H1 (cell line): ENCODE data around the gene CLMP. TPM values are rescaled to one million over a fixed set of nuclear protein-coding genes. Genes with fewer than 3 reads are reported as not detected.

Experiments
- CTCF ChIA-PET: fragments of 300-600 bp; sonication (Branson Sonifier 250); formaldehyde crosslinking; loops from one replicate; lab custom pipeline; 2021; ENCODE audit not compliant: partially characterized antibody; lab: Charles Lee
- POLR2A ChIA-PET: fragments of 300-600 bp; sonication (Branson Sonifier 250); formaldehyde crosslinking; loops from one replicate; lab custom pipeline; 2021; ENCODE audit warnings: inconsistent platforms; ENCODE audit not compliant: partially characterized antibody; lab: Charles Lee
- DNase-seq, 2 experiments: peaks; one replicate each; pipeline versions ENCODE4 v3.0.0 to v3.0.0-alpha.2; 2010 to 2022; ENCODE audit warnings: low spot score in 2 of 2, low read depth in 1 of 2, mixed read lengths in 1 of 2
- FAIRE-seq: peaks from 2 replicates; lab custom pipeline; 2011; peaks lifted over from hg19 to GRCh38; lab: Jason Lieb, UNC
- H2AFZ ChIP-seq: 2 replicates; pipeline ENCODE4 v1.8.1; 2012; ENCODE audit warnings: low read length, inconsistent platforms
- H2AK5ac ChIP-seq: 2 replicates; pipeline ENCODE4 v1.6.1; 2013; ENCODE audit warnings: low read depth, low read length
- H2BK120ac ChIP-seq: replicated peaks from 2 replicates; pipeline ENCODE3; 2013; ENCODE audit warnings: low read depth, low read length, inconsistent platforms
- H2BK12ac ChIP-seq: 2 replicates; pipeline ENCODE4 v1.6.1; 2013; ENCODE audit warnings: low read depth, low read length
- H2BK15ac ChIP-seq: 2 replicates; pipeline ENCODE4 v1.6.1; 2013; ENCODE audit warnings: low read length
- H2BK20ac ChIP-seq: 2 replicates; pipeline ENCODE4 v1.6.1; 2013; ENCODE audit warnings: low read length
- H2BK5ac ChIP-seq: 2 replicates; pipeline ENCODE4 v1.6.1; 2013; ENCODE audit warnings: low read depth, low read length
- H3K14ac ChIP-seq: 2 replicates; pipeline ENCODE4 v1.6.1; 2013; ENCODE audit warnings: inconsistent platforms; ENCODE audit not compliant: insufficient read length
- H3K18ac ChIP-seq: 2 replicates; pipeline ENCODE4 v1.6.1; 2013; ENCODE audit warnings: low read length; ENCODE audit errors: extremely low read depth
- H3K23ac ChIP-seq: 2 replicates; pipeline ENCODE4 v1.6.1; 2013; ENCODE audit warnings: inconsistent platforms; ENCODE audit not compliant: insufficient read length
- H3K23me2 ChIP-seq: 2 replicates; pipeline ENCODE4 v1.6.1; 2013; ENCODE audit warnings: low read depth, low read length
- H3K27ac ChIP-seq: 2 replicates; pipeline ENCODE4 v1.6.1; 2011; ENCODE audit warnings: low read depth, low read length, inconsistent platforms
- H3K27me3 ChIP-seq, 4 experiments: replicated peaks in 1 of 4; 1 replicate in 1 of 4; 2 replicates in 3 of 4; pipeline versions ENCODE4 v1.6.1 to v1.8.1; 2011 to 2013; ENCODE audit warnings: low read length in 3 of 4, mild to moderate bottlenecking in 3 of 4, inconsistent platforms in 2 of 4, mixed read lengths in 2 of 4, moderate library complexity in 1 of 4; ENCODE audit not compliant: control insufficient read depth in 3 of 4, insufficient read depth in 3 of 4; ENCODE audit errors: extremely low read depth in 1 of 4
- H3K36me3 ChIP-seq, 4 experiments: 2 replicates each; pipeline versions ENCODE4 v1.6.1 to v1.8.1; 2011 to 2013; ENCODE audit warnings: mild to moderate bottlenecking in 4 of 4, low read length in 3 of 4, moderate library complexity in 2 of 4, control low read depth in 1 of 4, inconsistent platforms in 1 of 4; ENCODE audit not compliant: insufficient read depth in 4 of 4, control insufficient read depth in 2 of 4
- H3K4ac ChIP-seq: replicated peaks from 2 replicates; pipeline ENCODE3; 2013; ENCODE audit warnings: low read length, low read depth, mixed read lengths, inconsistent platforms; ENCODE audit not compliant: insufficient read length
- H3K4me1 ChIP-seq, 4 experiments: replicated peaks in 1 of 4; 1 replicate in 1 of 4; 2 replicates in 3 of 4; pipeline versions ENCODE4 v1.6.1 to v1.8.1; 2011 to 2013; ENCODE audit warnings: low read length in 3 of 4, inconsistent platforms in 2 of 4, mixed read lengths in 1 of 4; ENCODE audit not compliant: insufficient read depth in 4 of 4, control insufficient read depth in 3 of 4
- H3K4me2 ChIP-seq, 2 experiments: 2 replicates each; pipeline versions ENCODE4 v1.6.1 to v1.8.1; 2011 to 2013; ENCODE audit warnings: low read depth in 2 of 2, low read length in 2 of 2, control low read depth in 1 of 2, inconsistent platforms in 1 of 2, mild to moderate bottlenecking in 1 of 2; ENCODE audit not compliant: insufficient read depth in 1 of 2
- H3K4me3 ChIP-seq, 4 experiments: fragments of 200-600, 300-600 bp in 1 of 4; sonication (generic), shearing (Covaris generic), sonication (Bioruptor Twin) in 1 of 4; 2 replicates each; pipeline versions ENCODE4 v1.5.1 to v1.8.1; 2011 to 2016; ENCODE audit warnings: low read length in 4 of 4, low read depth in 3 of 4, control low read depth in 2 of 4, inconsistent platforms in 2 of 4, mild to moderate bottlenecking in 2 of 4, mixed read lengths in 1 of 4, moderate library complexity in 1 of 4; ENCODE audit not compliant: insufficient read depth in 2 of 4; ENCODE audit errors: extremely low read depth in 1 of 4
- H3K56ac ChIP-seq: replicated peaks from 2 replicates; pipeline ENCODE3; 2013; ENCODE audit warnings: low read depth, mild to moderate bottlenecking, mixed read lengths, low read length, inconsistent platforms; ENCODE audit not compliant: insufficient read length
- H3K79me1 ChIP-seq: 2 replicates; pipeline ENCODE4 v1.6.1; 2013; ENCODE audit warnings: low read depth, low read length, control low read depth
- H3K79me2 ChIP-seq, 2 experiments: 2 replicates each; pipeline versions ENCODE4 v1.6.1 to v1.8.1; 2012 to 2013; ENCODE audit warnings: low read length in 2 of 2, mild to moderate bottlenecking in 2 of 2, inconsistent platforms in 1 of 2; ENCODE audit not compliant: insufficient read depth in 2 of 2, control insufficient read depth in 1 of 2
- H3K9ac ChIP-seq, 4 experiments: replicated peaks in 1 of 4; 1 replicate in 1 of 4; 2 replicates in 3 of 4; pipeline versions ENCODE4 v1.6.1 to v1.8.1; 2011 to 2013; ENCODE audit warnings: low read depth in 3 of 4, low read length in 3 of 4, control low read depth in 2 of 4, mild to moderate bottlenecking in 2 of 4, moderate library complexity in 2 of 4, inconsistent platforms in 1 of 4; ENCODE audit errors: extremely low read depth in 1 of 4
- H3K9me3 ChIP-seq, 2 experiments: 2 replicates each; pipeline versions ENCODE4 v1.6.1 to v1.8.1; 2012 to 2013; ENCODE audit warnings: mild to moderate bottlenecking in 2 of 2, moderate library complexity in 2 of 2, control low read depth in 1 of 2, inconsistent platforms in 1 of 2, low read depth in 1 of 2, low read length in 1 of 2, mixed read lengths in 1 of 2; ENCODE audit not compliant: insufficient read depth in 2 of 2
- H4K20me1 ChIP-seq, 2 experiments: replicated peaks in 1 of 2; 2 replicates each; pipeline versions ENCODE3 to v1.8.1; 2011 to 2013; ENCODE audit warnings: inconsistent platforms in 2 of 2, low read length in 2 of 2, mild to moderate bottlenecking in 1 of 2; ENCODE audit not compliant: insufficient read depth in 2 of 2, control insufficient read depth in 1 of 2
- H4K5ac ChIP-seq: 2 replicates; pipeline ENCODE4 v1.6.1; 2013; ENCODE audit warnings: low read length, low read depth, mixed read lengths, inconsistent platforms; ENCODE audit not compliant: insufficient read length
- H4K8ac ChIP-seq: 2 replicates; pipeline ENCODE4 v1.8.0; 2013; ENCODE audit warnings: mild to moderate bottlenecking, moderate library complexity, low read length, inconsistent platforms; ENCODE audit not compliant: insufficient read depth; ENCODE audit errors: extremely low read depth
- H4K91ac ChIP-seq: replicated peaks from 2 replicates; pipeline ENCODE3; 2013; ENCODE audit warnings: low read length, mixed read lengths, inconsistent platforms; ENCODE audit not compliant: insufficient read length
- EGR1 ChIP-seq: IDR thresholded peaks from 2 replicates; pipeline ENCODE4 v1.6.1; 2011; ENCODE audit warnings: low read depth, low read length, borderline replicate concordance
- MAFK ChIP-seq: IDR thresholded peaks from 2 replicates; pipeline ENCODE4 v1.6.1; 2012; ENCODE audit warnings: low read depth, mild to moderate bottlenecking, improper control_type of control experiment, low read length
- NANOG ChIP-seq: IDR thresholded peaks from 2 replicates; pipeline ENCODE4 v1.6.1; 2011; ENCODE audit warnings: low read length, low read depth, mild to moderate bottlenecking, inconsistent platforms; ENCODE audit not compliant: insufficient read depth, poor library complexity, severe bottlenecking
- SUZ12 ChIP-seq: fragments of 200-600 bp; sonication (generic); IDR thresholded peaks from 2 replicates; pipeline ENCODE4 v1.6.1; 2012; ENCODE audit warnings: mild to moderate bottlenecking, inconsistent platforms, low read length, moderate library complexity, mixed read lengths
- TAF7 ChIP-seq: optimal IDR thresholded peaks from 2 replicates; pipeline ENCODE3; 2011; ENCODE audit warnings: low read depth, mild to moderate bottlenecking, inconsistent platforms, low read length, moderate library complexity, borderline replicate concordance
- TCF12 ChIP-seq: IDR thresholded peaks from 2 replicates; pipeline ENCODE4 v1.6.1; 2011; ENCODE audit warnings: low read depth, mild to moderate bottlenecking, low read length
- ZNF274 ChIP-seq: IDR thresholded peaks from 2 replicates; pipeline ENCODE4 v1.7.0; 2012; ENCODE audit warnings: low read length, borderline replicate concordance; ENCODE audit errors: extremely low read depth
- WGBS, 2 experiments: shearing (Covaris generic) in 1 of 2; methylation state at CpG; one replicate each; pipeline versions ENCODE4 v1.1.6 to v1.1.7; 2013 to 2015; ENCODE audit warnings: low lambda C conversion rate in 2 of 2, mixed read lengths in 2 of 2, inconsistent platforms in 1 of 2, low coverage in 1 of 2, missing lambda C conversion rate in 1 of 2; ENCODE audit not compliant: insufficient replicate concordance in 2 of 2, insufficient coverage in 1 of 2, insufficient read length in 1 of 2; ENCODE audit errors: extremely low coverage in 1 of 2, missing lambda C conversion rate in 1 of 2; 5-methylcytosine and 5-hydroxymethylcytosine counted together
- polyA plus RNA-seq, 7 experiments: library from polyadenylated mRNA; depleted of rRNA in 3 of 7; stranded (reverse) in 5 of 7; unstranded in 2 of 7; fragments of >200 nt in 5 of 7; fragments of 200-250 nt in 2 of 7; gene quantifications; 1 replicate in 5 of 7; 2 replicates in 1 of 7; 4 replicates in 1 of 7; pipeline versions ENCODE4 v1.2.1 to v1.2.3, GENCODE V29; 2011 to 2013; ENCODE audit warnings: missing spikeins in 2 of 7, mixed read lengths in 2 of 7
- total RNA-seq: library from RNA; stranded (reverse); fragmentation: NEBNext Ultra II Directional; extraction: Animal tissue kit (Norgen Biotek cat#: 25700); gene quantifications from 2 replicates; pipeline ENCODE4 v1.2.1, GENCODE V29; 2021

Gene CLMP
- total and polyA plus RNA-seq, 2 of the 8 experiments (the other 6 are each of a cell fraction or from before 2014, with no cell fraction given): 9.9 to 24.1 TPM

DNA sequence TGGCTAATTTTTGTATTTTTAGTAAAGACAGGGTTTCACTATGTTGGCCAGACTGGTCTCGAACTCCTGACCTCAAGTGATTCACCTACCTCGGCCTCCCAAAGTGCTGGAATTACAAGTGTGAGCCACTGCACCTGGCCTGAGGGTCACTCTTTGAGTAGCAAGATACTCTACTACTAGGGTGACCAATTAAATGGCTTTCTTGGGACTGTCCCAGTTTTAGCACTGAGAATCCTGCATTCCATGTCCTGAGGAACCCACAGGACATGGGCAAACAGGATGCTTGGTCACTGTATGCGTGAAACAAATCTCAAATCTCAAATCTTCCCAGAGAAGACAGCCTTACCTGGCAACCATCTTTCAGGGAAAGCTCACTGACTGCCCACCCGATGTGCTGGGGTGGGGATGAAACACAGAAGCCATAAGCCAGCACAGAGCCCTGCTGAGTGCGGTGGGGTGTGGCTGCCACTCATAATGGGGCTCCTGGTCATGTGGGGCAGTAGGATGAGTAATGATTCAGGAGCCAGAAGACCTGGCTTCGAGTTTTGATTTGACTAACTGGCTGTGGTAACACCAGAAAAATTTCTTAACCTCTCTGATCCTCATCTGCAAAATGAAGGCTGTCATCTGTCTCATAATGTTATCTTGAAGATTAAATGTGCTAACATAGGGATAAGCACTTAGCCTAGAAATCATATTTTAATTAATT is 11.5 kb downstream of the CLMP start:
- POLR2A ChIA-PET: interaction anchor here (2.1 to 7.3 kb wide), 2 partner anchors 9 to 10 kb away, joined by 15 to 67 read pairs; partner anchors contain the start of gene CLMP
- TF ChIP-seq NANOG: no peak
- no peak for TF ChIP-seq ZNF274
- no peak for TF ChIP-seq SUZ12
- no peak for TF ChIP-seq TAF7
- TF ChIP-seq EGR1: no peak
- TF ChIP-seq TCF12: no peak
- no peak for TF ChIP-seq MAFK
- H3K4me2 ChIP-seq: no peak overlapping the region

More for the DNA sequence above, 11.5 kb downstream of the CLMP start:
- Histone ChIP-seq H4K5ac (no peak overlapping the region), H3K9ac (no peak overlapping the region), H3K4ac (no peak overlapping the region), H3K23ac (no peak overlapping the region), H2AFZ (no peak overlapping the region), H2BK20ac (no peak overlapping the region), H3K14ac (no peak overlapping the region), H3K56ac (no peak overlapping the region), H2AK5ac (no peak overlapping the region), H3K4me3 (no peak overlapping the region), H3K79me1 (no peaks in the 10 kb centered on the region; the same call in 1 of the 2 replicates), H2BK120ac (no peak overlapping the region), H4K20me1 (no peaks in the 10 kb centered on the region), H3K4me1 (peaks cover 5 to 29% (median 14%) of the 10 kb centered on the region in 4 experiments), H3K23me2 (no peaks in the 10 kb centered on the region; the same call in 1 of the 2 replicates), H2BK5ac (no peak overlapping the region), H3K9me3 (no peaks in the 10 kb centered on the region), H3K79me2 (peaks cover 0 to 19% of the 10 kb centered on the region in 2 experiments; a peak in 2 of 4 replicates), H3K18ac (peak overlapping the region; percentile 33; the same call in 1 of the 2 replicates), H3K27me3 (no peaks in the 10 kb centered on the region), H3K36me3 (no peaks in the 10 kb centered on the region), H2BK12ac (no peak overlapping the region), H2BK15ac (no peak overlapping the region), H4K8ac (no peak overlapping the region), H4K91ac (no peak overlapping the region), H3K27ac (no peak overlapping the region)
- FAIRE-seq (no peak), DNase-seq (no peak)
- CTCF ChIA-PET: interaction anchor here (0.5 to 2.5 kb wide), 4 partner anchors 11 to 396 kb away, joined by 3 to 12 read pairs (median 4); no protein-coding TSS in a partner anchor
- 93% methylated on average over 6 of the region's 6 CpGs; no CpG with 5 or more reads in 1 of the 2 experiments for WGBS, 2 experiments
